Measurements from ENCODE around the gene PSG6. TPM values are rescaled to one million over a fixed set of nuclear protein-coding genes. Genes with fewer than 3 reads are reported as not detected.

PSG6 gene
- not detected in 2 replicates for total RNA-seq

DNA sequence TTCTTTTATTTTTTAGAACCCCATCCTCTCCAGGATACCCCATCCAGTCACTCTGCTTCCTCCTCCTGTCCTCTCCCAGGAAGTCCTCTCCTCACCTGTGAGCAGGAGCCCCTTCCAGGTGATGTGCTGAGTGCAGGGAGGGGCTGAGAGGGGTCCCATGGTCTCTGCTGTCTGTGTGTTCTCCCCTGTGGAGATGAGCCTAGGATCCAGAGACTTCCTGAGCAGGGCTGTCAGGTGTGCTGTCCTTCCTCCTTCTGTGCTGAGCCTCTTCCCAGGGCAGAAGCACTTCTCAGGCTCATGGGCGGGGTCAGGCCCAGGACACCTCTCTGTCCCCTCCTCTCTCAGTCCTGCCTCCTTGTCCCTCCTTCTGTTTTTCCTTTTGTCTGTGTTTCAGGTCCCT, at the start of gene PSG6:
PSG6 (minus strand) TSS at position 261 of the 400 bp plus-strand sequence; CDS start at position 159, 102 bp downstream.

DNA sequence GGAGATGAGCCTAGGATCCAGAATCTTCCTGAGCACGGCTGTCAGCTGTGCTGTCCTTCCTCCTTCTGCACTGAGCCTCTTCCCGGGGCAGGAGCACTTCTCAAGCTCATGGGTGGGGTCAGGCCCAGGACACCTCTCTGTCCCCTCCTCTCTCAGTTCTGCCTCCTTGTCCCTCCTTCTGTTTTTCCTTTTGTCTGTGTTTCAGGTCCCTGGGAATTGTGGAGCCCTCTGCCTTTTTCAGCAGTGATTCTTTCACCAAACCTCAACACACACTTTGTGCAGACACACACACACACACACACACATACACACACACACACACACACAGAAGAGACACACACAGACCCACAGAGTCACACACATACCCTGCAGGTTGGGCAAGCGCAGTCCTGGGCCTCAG, 19.4 kb upstream of the PSG6 start, which contains the start of gene PSG7:
PSG7 (minus strand) TSS at position 101 of the 400 bp plus-strand sequence. CDS start 131 bp downstream, outside the sequence.

DNA sequence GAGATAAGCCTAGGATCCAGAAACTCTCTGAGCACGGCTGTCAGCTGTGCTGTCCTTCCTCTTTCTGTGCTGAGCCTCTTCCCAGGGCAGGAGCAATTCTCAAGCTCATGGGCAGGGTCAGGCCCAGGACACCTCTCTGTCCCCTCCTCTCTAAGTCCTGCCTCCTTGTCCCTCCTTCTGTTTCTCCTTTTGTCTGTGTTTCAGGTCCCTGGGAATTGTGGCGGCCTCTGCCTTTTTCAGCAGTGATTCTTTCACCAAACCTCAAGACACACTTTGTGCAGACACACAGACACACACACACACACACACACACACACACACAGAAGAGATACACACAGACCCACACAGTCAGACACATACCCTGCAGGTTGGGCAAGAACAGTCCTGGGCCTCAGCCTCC, 38.1 kb downstream of the PSG6 start, which contains the start of gene PSG1:
PSG1 (minus strand) TSS at position 101 of the 400 bp plus-strand sequence. CDS start 132 bp downstream, outside the sequence.

Other genes starting within 250 kb of the PSG6 start
- gene PSG3, start 177.4 kb downstream of the PSG6 start, total RNA-seq = not detected in 2 replicates
- not detected in 2 replicates for gene PSG8, start 152.2 kb downstream of the PSG6 start, total RNA-seq
- not detected in 2 replicates for gene PSG1, start 38.2 kb downstream of the PSG6 start, total RNA-seq
- gene PSG7, start 19.3 kb upstream of the PSG6 start, total RNA-seq = not detected in 2 replicates
- not detected in 2 replicates for gene PSG11, start 108.6 kb upstream of the PSG6 start, total RNA-seq
- gene PSG2, start 164.8 kb upstream of the PSG6 start, total RNA-seq = not detected in 2 replicates

All from endothelial cell of coronary artery (primary cell).